ENCODE data around the gene IMPACT. TPM values are rescaled to one million over a fixed set of nuclear protein-coding genes. Genes with fewer than 3 reads are reported as not detected.

IMPACT gene
- total RNA-seq, 1 donor from 2014 or later, result 32.3 TPM

- Histone ChIP-seq H3K79me2 (ENCODE audit: insufficient read depth, low read length) (no peaks in the 10 kb centered on the region), H3K9ac (ENCODE audit: low read length) (no peak overlapping the region), H3K27me3 (ENCODE audit: insufficient read depth, low read length) (no peaks in the 10 kb centered on the region), H3K4me1 (ENCODE audit: insufficient read depth, low read length) (no peaks in the 10 kb centered on the region), H3K4me2 (ENCODE audit: low read length) (no peak overlapping the region), H3K27ac (ENCODE audit: low read depth, low read length) (no peak overlapping the region), H4K20me1 (ENCODE audit: insufficient read depth, low read length) (no peaks in the 10 kb centered on the region), H3K9me3 (ENCODE audit: insufficient read depth, low read depth, low read length) (no peaks in the 10 kb centered on the region), H3K36me3 (ENCODE audit: insufficient read depth, low read length) (no peaks in the 10 kb centered on the region), H2AFZ (ENCODE audit: low read depth, low read length) (no peak overlapping the region), H3K4me3 (ENCODE audit: insufficient read depth, low read depth, low read length) (no peak overlapping the region)
- no peaks in the 10 kb centered on the region for H3K27me3 Mint-ChIP-seq (ENCODE audit: low read depth, unreplicated experiment)
- DNase-seq (ENCODE audit: low read depth), result no peak
- H3K36me3 Mint-ChIP-seq (ENCODE audit: low read depth, unreplicated experiment), result no peaks in the 10 kb centered on the region
- TF ChIP-seq EZH2 (IDR thresholded peaks at IDR 0.05; ENCODE audit: insufficient read depth, low read length), result no peak
- TF ChIP-seq CTCF (IDR thresholded peaks at IDR 0.05; ENCODE audit: insufficient read depth, low read depth, low read length), result no peak
- H3K4me3 Mint-ChIP-seq (ENCODE audit: unreplicated experiment), result no peak overlapping the region
- no peaks in the 10 kb centered on the region for H3K9me3 Mint-ChIP-seq (ENCODE audit: unreplicated experiment)
- FAIRE-seq, result no peak
- no peaks in the 10 kb centered on the region for H3K4me1 Mint-ChIP-seq (ENCODE audit: low read depth, unreplicated experiment)
- H3K27ac Mint-ChIP-seq (ENCODE audit: unreplicated experiment), result no peak overlapping the region
Observed at GRCh38 chr18:24462838-24463775, 36.6 kb downstream of the IMPACT start.

GRCh38 chr18:24465486-24465885 lies 39.0 kb downstream of the IMPACT start:
- no peaks in the 10 kb centered on the region for H3K36me3 Mint-ChIP-seq (ENCODE audit: low read depth, unreplicated experiment)
- Histone ChIP-seq H3K4me1 (ENCODE audit: insufficient read depth, low read length) (no peaks in the 10 kb centered on the region), H3K4me3 (ENCODE audit: insufficient read depth, low read depth, low read length) (no peak overlapping the region), H3K36me3 (ENCODE audit: insufficient read depth, low read length) (no peaks in the 10 kb centered on the region), H3K9me3 (ENCODE audit: insufficient read depth, low read depth, low read length) (no peaks in the 10 kb centered on the region), H3K27me3 (ENCODE audit: insufficient read depth, low read length) (no peaks in the 10 kb centered on the region), H3K9ac (ENCODE audit: low read length) (no peak overlapping the region), H2AFZ (ENCODE audit: low read depth, low read length) (no peak overlapping the region), H3K27ac (ENCODE audit: low read depth, low read length) (no peak overlapping the region), H3K4me2 (ENCODE audit: low read length) (no peak overlapping the region), H3K79me2 (ENCODE audit: insufficient read depth, low read length) (no peaks in the 10 kb centered on the region), H4K20me1 (ENCODE audit: insufficient read depth, low read length) (no peaks in the 10 kb centered on the region)
- H3K4me1 Mint-ChIP-seq (ENCODE audit: low read depth, unreplicated experiment), result no peaks in the 10 kb centered on the region
- FAIRE-seq, result no peak
- H3K27ac Mint-ChIP-seq (ENCODE audit: unreplicated experiment), result no peak overlapping the region
- TF ChIP-seq CTCF (IDR thresholded peaks at IDR 0.05; ENCODE audit: insufficient read depth, low read depth, low read length) (no peak), EZH2 (IDR thresholded peaks at IDR 0.05; ENCODE audit: insufficient read depth, low read length) (no peak)
- H3K27me3 Mint-ChIP-seq (ENCODE audit: low read depth, unreplicated experiment), result no peaks in the 10 kb centered on the region
- H3K4me3 Mint-ChIP-seq (ENCODE audit: unreplicated experiment), result no peak overlapping the region
- H3K9me3 Mint-ChIP-seq (ENCODE audit: unreplicated experiment), result no peaks in the 10 kb centered on the region
- no peak for DNase-seq (ENCODE audit: low read depth)

GRCh38 chr18:24466771-24467170 lies 40.3 kb downstream of the IMPACT start:
- H3K4me1 Mint-ChIP-seq (ENCODE audit: low read depth, unreplicated experiment), result no peaks in the 10 kb centered on the region
- Histone ChIP-seq H3K9me3 (ENCODE audit: insufficient read depth, low read depth, low read length) (no peaks in the 10 kb centered on the region), H2AFZ (ENCODE audit: low read depth, low read length) (no peak overlapping the region), H3K36me3 (ENCODE audit: insufficient read depth, low read length) (no peaks in the 10 kb centered on the region), H3K4me2 (ENCODE audit: low read length) (no peak overlapping the region), H3K4me1 (ENCODE audit: insufficient read depth, low read length) (no peaks in the 10 kb centered on the region), H3K27ac (ENCODE audit: low read depth, low read length) (no peak overlapping the region), H3K27me3 (ENCODE audit: insufficient read depth, low read length) (no peaks in the 10 kb centered on the region), H3K4me3 (ENCODE audit: insufficient read depth, low read depth, low read length) (no peak overlapping the region), H3K79me2 (ENCODE audit: insufficient read depth, low read length) (no peaks in the 10 kb centered on the region), H4K20me1 (ENCODE audit: insufficient read depth, low read length) (no peaks in the 10 kb centered on the region), H3K9ac (ENCODE audit: low read length) (no peak overlapping the region)
- no peaks in the 10 kb centered on the region for H3K27me3 Mint-ChIP-seq (ENCODE audit: low read depth, unreplicated experiment)
- H3K4me3 Mint-ChIP-seq (ENCODE audit: unreplicated experiment), result no peak overlapping the region
- TF ChIP-seq EZH2 (IDR thresholded peaks at IDR 0.05; ENCODE audit: insufficient read depth, low read length), result no peak
- TF ChIP-seq CTCF (IDR thresholded peaks at IDR 0.05; ENCODE audit: insufficient read depth, low read depth, low read length), result no peak
- no peaks in the 10 kb centered on the region for H3K36me3 Mint-ChIP-seq (ENCODE audit: low read depth, unreplicated experiment)
- no peaks in the 10 kb centered on the region for H3K9me3 Mint-ChIP-seq (ENCODE audit: unreplicated experiment)
- no peak for DNase-seq (ENCODE audit: low read depth)
- FAIRE-seq, result no peak
- no peak overlapping the region for H3K27ac Mint-ChIP-seq (ENCODE audit: unreplicated experiment)

Measured in astrocyte (in vitro differentiated cells and primary cell).